A549 (cell line): ENCODE measurements around the gene PODNL1. TPM values are rescaled to one million over a fixed set of nuclear protein-coding genes. Genes with fewer than 3 reads are reported as not detected.

Experiments used
- ATAC-seq, 2 experiments: fragments of 200-7000 bp in 1 of 2; fragments of >200 bp in 1 of 2; cut with Nextera tagmentation in 1 of 2; cut with Tn5 transposase in 1 of 2; 3 replicates each; pipeline versions ENCODE4 v1.8.0 to v1.9.1; 2018 to 2020; ENCODE audit warnings: mild to moderate bottlenecking in 1 of 2, moderate library complexity in 1 of 2
- CTCF ChIA-PET: fragments of 300-600 bp; sonication (Branson Sonifier 250); formaldehyde crosslinking; extraction: SDS; loops from one replicate; lab custom pipeline; 2021; ENCODE audit warnings: antibody characterized with exemption, inconsistent platforms; lab: Yijun Ruan, JAX
- POLR2A ChIA-PET: fragments of 350-600 bp; formaldehyde crosslinking; extraction: SDS; loops from one replicate; lab custom pipeline; 2021; ENCODE audit warnings: antibody characterized with exemption, inconsistent platforms; lab: Yijun Ruan, JAX
- DNase-seq, 2 experiments: peaks; one replicate each; pipeline versions ENCODE4 v3.0.0 to v3.0.0-alpha.2; 2011 to 2016; ENCODE audit warnings: low read depth in 1 of 2, low spot score in 1 of 2
- FAIRE-seq: peaks from 2 replicates; lab custom pipeline; 2011; peaks lifted over from hg19 to GRCh38; lab: Jason Lieb, UNC
- H3K27ac ChIP-seq, 2 experiments: fragments of >200 bp; sonication (Bioruptor Twin); formaldehyde crosslinking; 3 replicates each; pipeline ENCODE4 v1.5.1; 2016 to 2017
- H3K4me1 ChIP-seq: fragments of >200 bp; sonication (Bioruptor Twin); formaldehyde crosslinking; 3 replicates; pipeline ENCODE4 v1.6.1; 2016
- H3K4me2 ChIP-seq: fragments of >200 bp; sonication (Bioruptor Twin); formaldehyde crosslinking; 3 replicates; pipeline ENCODE4 v1.6.1; 2016
- H3K4me3 ChIP-seq: fragments of >200 bp; sonication (Bioruptor Twin); formaldehyde crosslinking; 3 replicates; pipeline ENCODE4 v1.5.1; 2016
- H3K9me3 ChIP-seq: fragments of >200 bp; sonication (Bioruptor Twin); formaldehyde crosslinking; 3 replicates; pipeline ENCODE4 v1.6.1; 2016
- CBX2 ChIP-seq: fragments of 200-600 bp; sonication (generic); IDR thresholded peaks from 2 replicates; pipeline ENCODE4 v1.6.1; 2016; ENCODE audit warnings: low read depth, mild to moderate bottlenecking, borderline replicate concordance
- CBX8 ChIP-seq: fragments of 200-600 bp; sonication (generic); IDR thresholded peaks from 2 replicates; pipeline ENCODE4 v1.6.1; 2016
- CHD2 ChIP-seq: fragments of 150-350 bp; IDR thresholded peaks from 2 replicates; pipeline ENCODE4 v1.6.1; 2014; ENCODE audit warnings: low read length; ENCODE audit not compliant: partially characterized antibody
- CHD4 ChIP-seq: fragments of 200-600 bp; sonication (generic); IDR thresholded peaks from 2 replicates; pipeline ENCODE4 v1.6.1; 2016; ENCODE audit warnings: antibody characterized with exemption, mild to moderate bottlenecking, borderline replicate concordance
- CTCF ChIP-seq: fragments of >200 bp; sonication (Bioruptor Twin); formaldehyde crosslinking; IDR thresholded peaks from 3 replicates; pipeline ENCODE4 v1.5.1; 2016
- EHF ChIP-seq: fragments of 250-450 bp; sonication (Bioruptor Pico); IDR thresholded peaks from 2 replicates; pipeline ENCODE4 v1.5.0; 2020; ENCODE audit warnings: mild to moderate bottlenecking
- ESRRA ChIP-seq: fragments of 150-350 bp; IDR thresholded peaks from 2 replicates; pipeline ENCODE4 v1.6.1; 2014; ENCODE audit warnings: mild to moderate bottlenecking, low read length, borderline replicate concordance
- FOSB ChIP-seq: fragments of 250-450 bp; sonication (Bioruptor Pico); IDR thresholded peaks from 2 replicates; pipeline ENCODE4 v1.5.0; 2020; ENCODE audit warnings: mild to moderate bottlenecking, moderate library complexity
- FOXS1 ChIP-seq: fragments of 250-450 bp; sonication (Bioruptor Pico); IDR thresholded peaks from 2 replicates; pipeline ENCODE4 v1.5.0; 2020; ENCODE audit warnings: mild to moderate bottlenecking, moderate library complexity
- GATA3 ChIP-seq: IDR thresholded peaks from 2 replicates; pipeline ENCODE4 v1.6.1; 2012; ENCODE audit warnings: borderline replicate concordance
- HEYL ChIP-seq: fragments of 250-450 bp; sonication (Bioruptor Pico); IDR thresholded peaks from 2 replicates; pipeline ENCODE4 v1.8.0; 2021; ENCODE audit warnings: mild to moderate bottlenecking, moderate library complexity
- HOXA7 ChIP-seq: fragments of 250-450 bp; sonication (Bioruptor Pico); IDR thresholded peaks from 2 replicates; pipeline ENCODE4 v1.5.0; 2020; ENCODE audit warnings: mild to moderate bottlenecking, moderate library complexity
- KDM1A ChIP-seq: fragments of 200-600 bp; sonication (generic); IDR thresholded peaks from 2 replicates; pipeline ENCODE4 v1.6.1; 2016; ENCODE audit warnings: low read depth, mild to moderate bottlenecking
- MAFK ChIP-seq: fragments of 450-650 bp; IDR thresholded peaks from 2 replicates; pipeline ENCODE4 v1.6.1; 2014; ENCODE audit not compliant: partially characterized antibody
- MAZ ChIP-seq: fragments of 150-350 bp; IDR thresholded peaks from 2 replicates; pipeline ENCODE4 v1.6.1; 2014; ENCODE audit warnings: antibody characterized with exemption, low read depth, low read length, borderline replicate concordance
- MYC ChIP-seq: IDR thresholded peaks from 2 replicates; pipeline ENCODE4 v1.6.1; 2012; ENCODE audit warnings: mild to moderate bottlenecking, inconsistent platforms, low read length, improper control_type of control experiment, borderline replicate concordance
- NFE2L2 ChIP-seq: fragments of 150-350 bp; conservative IDR thresholded peaks from 2 replicates; pipeline ENCODE4 v1.6.1; 2014; ENCODE audit warnings: low read length
- PHF8 ChIP-seq: fragments of 200-600 bp; sonication (generic); IDR thresholded peaks from 2 replicates; pipeline ENCODE4 v1.6.1; 2016; ENCODE audit warnings: low read depth, mild to moderate bottlenecking, antibody characterized with exemption, moderate library complexity, borderline replicate concordance
- POLR2A ChIP-seq: IDR thresholded peaks from 2 replicates; pipeline ENCODE4 v1.6.1; 2012; ENCODE audit warnings: mild to moderate bottlenecking, low read length
- RAD21 ChIP-seq, 2 experiments: fragments of >200 bp in 1 of 2; sonication (Bioruptor Twin) in 1 of 2; formaldehyde crosslinking in 1 of 2; IDR thresholded peaks in 1 of 2; conservative IDR thresholded peaks in 1 of 2; 2 replicates in 1 of 2; 3 replicates in 1 of 2; pipeline ENCODE4 v1.6.1; 2012 to 2018; ENCODE audit warnings: inconsistent platforms in 1 of 2
- RARB ChIP-seq: fragments of 250-450 bp; sonication (Bioruptor Pico); IDR thresholded peaks from 2 replicates; pipeline ENCODE4 v1.8.0; 2021; ENCODE audit warnings: mild to moderate bottlenecking, moderate library complexity
- RCOR1 ChIP-seq: fragments of 150-350 bp; IDR thresholded peaks from 2 replicates; pipeline ENCODE4 v1.6.1; 2014; ENCODE audit warnings: antibody characterized with exemption, low read length, low read depth
- RFX5 ChIP-seq: fragments of 450-650 bp; IDR thresholded peaks from 2 replicates; pipeline ENCODE4 v1.7.1; 2014; ENCODE audit warnings: antibody characterized with exemption, mild to moderate bottlenecking, moderate library complexity
- SREBF2 ChIP-seq: fragments of 450-650 bp; IDR thresholded peaks from 2 replicates; pipeline ENCODE4 v1.6.1; 2014; ENCODE audit warnings: mild to moderate bottlenecking, moderate library complexity
- ZFP36 ChIP-seq: fragments of 450-650 bp; IDR thresholded peaks from 2 replicates; pipeline ENCODE4 v1.6.1; 2014; ENCODE audit warnings: borderline replicate concordance; ENCODE audit not compliant: partially characterized antibody
- ZNF302 ChIP-seq: fragments of 250-450 bp; sonication (Bioruptor Pico); IDR thresholded peaks from 2 replicates; pipeline ENCODE4 v1.9.0; 2021; ENCODE audit warnings: inconsistent platforms, mild to moderate bottlenecking, moderate library complexity
- ZSCAN20 ChIP-seq: fragments of 250-450 bp; sonication (Bioruptor Pico); IDR thresholded peaks from 2 replicates; pipeline ENCODE4 v1.8.0; 2022; ENCODE audit warnings: mild to moderate bottlenecking, moderate library complexity
- WGBS: methylation state at CpG from one replicate; pipeline ENCODE4 v1.1.6; 2017; ENCODE audit errors: missing lambda C conversion rate; 5-methylcytosine and 5-hydroxymethylcytosine counted together
- polyA plus RNA-seq, 4 experiments: library from polyadenylated mRNA; depleted of rRNA in 3 of 4; stranded (reverse); fragments of >200 nt; fragmentation: RNase III in 1 of 4; extraction: RNeasy Plus Mini Kit Qiagen cat#74134 plus additional on column Dnase treatment in 1 of 4; gene quantifications; 2 replicates in 3 of 4; 3 replicates in 1 of 4; pipeline ENCODE4 v1.2.3, GENCODE V29; 2011 to 2017

Gene PODNL1
- polyA plus RNA-seq, 2 of the 4 experiments (the other 2 are of a cell fraction) = 0.79 to 1.3 TPM

- TF ChIP-seq CTCF (no peak), ZSCAN20 (CRISPR knock-in tag) (no peak), MYC (no peak), ESRRA (no peak), MAZ (no peak)
- TF ChIP-seq, all 56 proteins: peak for 0
Observed at GRCh38 chr19:13909430-13909829, 28.8 kb downstream of the PODNL1 start (continued).

- no peak for DNase-seq
- no peak for FAIRE-seq
- no peak for TF ChIP-seq FOXS1
- no peak for TF ChIP-seq CBX2
- no peak for TF ChIP-seq ZNF302
- TF ChIP-seq RAD21 (conservative IDR thresholded peaks at IDR 0.05 in 1 of 2, IDR thresholded peaks at IDR 0.05 in 1 of 2) = no peak
- TF ChIP-seq HEYL (CRISPR knock-in tag) = no peak
- no peak for TF ChIP-seq EHF (CRISPR knock-in tag)
- TF ChIP-seq ZFP36 = no peak
- no peak for TF ChIP-seq HOXA7 (CRISPR knock-in tag)
- no peak for TF ChIP-seq ZSCAN20 (CRISPR knock-in tag)
- no peak for TF ChIP-seq CHD4
- TF ChIP-seq RCOR1 = no peak
- TF ChIP-seq SREBF2 = no peak
- no peak for TF ChIP-seq RARB
- no peak for TF ChIP-seq PHF8
- POLR2A ChIA-PET = interaction anchor here (0.6 kb wide), 1 partner anchor 387 kb away, joined by 4 read pairs; no protein-coding TSS in a partner anchor
- no peak for ATAC-seq
- Histone ChIP-seq H3K27ac (no peak overlapping the region), H3K4me3 (no peak overlapping the region), H3K4me1 (peaks cover 5% of the 10 kb centered on the region; the same call in 1 of the 3 replicates), H3K4me2 (no peak overlapping the region), H3K9me3 (no peaks in the 10 kb centered on the region)
- CTCF ChIA-PET = interaction anchor here (1.3 kb wide), 1 partner anchor 151 kb away, joined by 4 read pairs; no protein-coding TSS in a partner anchor
- 96% methylated on average over 8 of the region's 8 CpGs for WGBS
Observed at GRCh38 chr19:13908674-13909073, 29.5 kb downstream of the PODNL1 start.

GRCh38 chr19:13906910-13907309, 31.3 kb downstream of the PODNL1 start:
- 87% methylated on average over 5 of the region's 5 CpGs for WGBS
- TF ChIP-seq GATA3 (no peak), CHD4 (no peak), FOXS1 (no peak), HOXA7 (CRISPR knock-in tag) (no peak), KDM1A (no peak; the same call in 1 of the 2 replicates), CHD2 (no peak), POLR2A (no peak), RARB (no peak), NFE2L2 (no peak), EHF (CRISPR knock-in tag) (no peak), HEYL (CRISPR knock-in tag) (no peak), RFX5 (no peak), FOSB (CRISPR knock-in tag) (no peak), CBX8 (no peak), PHF8 (no peak), RAD21 (conservative IDR thresholded peaks at IDR 0.05 in 1 of 2, IDR thresholded peaks at IDR 0.05 in 1 of 2) (no peak), MAFK (no peak)
- Histone ChIP-seq H3K4me1 (peaks cover 5% of the 10 kb centered on the region; the same call in 1 of the 3 replicates), H3K4me3 (peak overlapping the region; percentile 85), H3K9me3 (no peaks in the 10 kb centered on the region), H3K4me2 (peak overlapping the region; percentile 83), H3K27ac (peak overlapping the region; percentile 84 to 91; a peak in 5 of 6 replicates)
- CTCF ChIA-PET = interaction anchor here (0.6 to 1.3 kb wide), 3 partner anchors 152 to 165 kb away, joined by 3 read pairs; partner anchors contain the start of gene MISP3
- POLR2A ChIA-PET = no interaction called here
- FAIRE-seq (no peak), ATAC-seq (no peak), DNase-seq (no peak)
